ENCODE results near the gene ZNF512.
"Not testable (repeated sequence)": the region's sequence is repeated elsewhere in the genome, so short reads cannot be mapped to it uniquely, and the experiment has no call there.

The ZNF512 gene

GRCh38 chr2:27584597-27584996 is 1.8 kb downstream of the ZNF512 start:
- no peak for DNase-seq

- no peak for DNase-seq
Observed at GRCh38 chr2:27587025-27587424, 4.2 kb downstream of the ZNF512 start.

GRCh38 chr2:27588308-27588707 is 5.5 kb downstream of the ZNF512 start:
- no peak for DNase-seq

GRCh38 chr2:27591745-27592144 is 8.9 kb downstream of the ZNF512 start:
- DNase-seq, result no peak

- DNase-seq, result no peak
Observed at GRCh38 chr2:27593240-27593639, 10.4 kb downstream of the ZNF512 start.

- not testable (repeated sequence) for DNase-seq
Observed at GRCh38 chr2:27594020-27594703, 11.3 kb downstream of the ZNF512 start.

GRCh38 chr2:27595412-27595811 is 12.6 kb downstream of the ZNF512 start:
- DNase-seq, result not testable (repeated sequence)

GRCh38 chr2:27596627-27597026 is 13.8 kb downstream of the ZNF512 start:
- DNase-seq, result no peak

- no peak for DNase-seq
Observed at GRCh38 chr2:27606611-27607010, 23.8 kb downstream of the ZNF512 start.

GRCh38 chr2:27613985-27614384 is 31.1 kb downstream of the ZNF512 start:
- DNase-seq, result no peak

GRCh38 chr2:27615316-27615715 is 32.5 kb downstream of the ZNF512 start:
- no peak for DNase-seq

GRCh38 chr2:27621524-27621923 is 38.7 kb downstream of the ZNF512 start:
- DNase-seq, result no peak

- DNase-seq, result no peak
Observed at GRCh38 chr2:27622921-27623384, 40.1 kb downstream of the ZNF512 start.

- DNase-seq, result no peak
Observed at GRCh38 chr2:27624943-27625342, 42.1 kb downstream of the ZNF512 start.

GRCh38 chr2:27626323-27626722 is 43.5 kb downstream of the ZNF512 start:
- not testable (repeated sequence) for DNase-seq

GRCh38 chr2:27626921-27627320 is 44.1 kb downstream of the ZNF512 start:
- not testable (repeated sequence) for DNase-seq

GRCh38 chr2:27627963-27628766 is 45.3 kb downstream of the ZNF512 start:
- no peak for DNase-seq

GRCh38 chr2:27628767-27629709 is 46.2 kb downstream of the ZNF512 start, which contains the start of the genes CCDC121 and GPN1:
Gene CCDC121, minus strand, starts transcription at chr2:27629012. Its CDS starts 1,213 bp downstream, at chr2:27627799.
Gene GPN1, plus strand, starts transcription at chr2:27629050. Its CDS starts 9 bp downstream, at chr2:27629059.
- DNase-seq, result peak; percentile 77

- not testable (repeated sequence) for DNase-seq
Observed at GRCh38 chr2:27630257-27630656, 47.4 kb downstream of the ZNF512 start.

GRCh38 chr2:27634291-27634690 is 51.4 kb downstream of the ZNF512 start:
- DNase-seq, result no peak

- no peak for DNase-seq
Observed at GRCh38 chr2:27636766-27637165, 53.9 kb downstream of the ZNF512 start.

GRCh38 chr2:27638037-27638637 is 55.3 kb downstream of the ZNF512 start:
- no peak for DNase-seq

All from NCI-H1930 (cell line).